Hepatocyte (in vitro differentiated cells): ENCODE measurements around the gene CHSY1.

Source experiments
- CTCF ChIP-seq: fragments of 200-600 bp; sonication (generic); IDR thresholded peaks from 2 replicates; pipeline ENCODE4 v1.5.1; 2016; ENCODE audit warnings: antibody characterized with exemption, mild to moderate bottlenecking; ENCODE audit not compliant: poor library complexity
- EZH2phosphoT487 ChIP-seq: fragments of 200-600 bp; sonication (generic); IDR thresholded peaks from one replicate; pipeline ENCODE4 v1.6.1; 2018; ENCODE audit warnings: antibody characterized with exemption, mild to moderate bottlenecking, low read depth, moderate library complexity; ENCODE audit not compliant: unreplicated experiment, severe bottlenecking

- TF ChIP-seq EZH2phosphoT487 (no peak), CTCF (no peak)
These were observed 61.7 kb downstream of the CHSY1 start for GRCh38 chr15:101190092-101190595.
